Measurements from ENCODE around the gene MRPL21.

Gene MRPL21

DNA sequence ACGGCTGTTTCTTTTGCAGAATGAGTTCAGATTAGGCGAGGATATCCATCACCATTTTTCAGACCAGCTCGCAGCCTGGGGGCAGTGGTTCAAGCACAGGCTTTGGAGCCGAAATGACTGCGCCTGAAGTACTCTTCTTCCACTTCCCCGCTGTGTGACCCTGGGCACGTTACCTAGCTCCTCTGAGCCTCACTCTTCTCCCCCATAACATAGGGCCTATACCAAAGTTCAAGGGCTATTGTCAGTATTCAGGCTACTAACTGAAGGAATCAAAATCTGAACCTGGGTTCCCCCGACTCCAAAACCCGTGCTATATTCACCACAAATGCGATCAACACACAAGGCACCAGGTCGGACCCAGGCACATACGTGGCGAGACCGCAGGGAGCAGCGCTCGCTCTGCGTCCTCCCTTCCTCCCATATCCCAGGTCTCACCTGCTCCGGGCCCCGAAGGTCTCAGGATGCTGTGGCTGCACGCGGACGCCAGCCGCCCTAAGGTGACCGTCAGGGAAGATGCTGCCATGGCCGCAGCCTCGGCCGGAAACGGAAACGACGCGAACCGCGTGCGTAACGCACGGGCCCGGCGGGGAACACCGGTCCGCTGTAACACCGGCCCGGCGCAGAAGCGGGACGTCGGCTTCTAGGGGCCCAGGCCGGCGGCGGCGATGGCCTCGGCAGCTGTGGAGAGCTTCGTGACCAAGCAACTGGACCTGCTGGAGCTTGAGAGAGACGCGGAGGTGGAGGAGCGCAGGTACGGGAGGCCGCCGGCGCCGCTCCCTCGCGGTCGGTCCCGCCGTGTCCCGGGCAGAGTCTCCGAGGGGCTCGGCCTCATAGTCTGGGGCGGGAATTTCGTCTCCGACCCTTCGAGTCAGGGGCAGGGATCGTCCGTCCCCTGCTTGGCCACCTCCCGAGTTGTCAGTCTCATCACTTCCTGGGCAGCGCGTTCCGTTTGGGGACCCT lies at the start of gene MRPL21, which contains the start of gene IGHMBP2:
MRPL21 (minus strand) TSS at position 545 of the 960 bp plus-strand sequence; CDS start at position 523, 22 bp downstream.
IGHMBP2 (plus strand) TSS at position 604 of the 960 bp plus-strand sequence; CDS start at position 666, 62 bp downstream.
- in situ Hi-C loops (cut with HindIII; ENCODE audit: low sequenced_read_pairs) = loop anchor here (10.0 kb wide), 1 partner anchor 91 kb away; no protein-coding TSS in a partner anchor

GRCh38 chr11:68950762-68951161 lies 47.1 kb upstream of the MRPL21 start:
- in situ Hi-C loops (cut with HindIII; ENCODE audit: low sequenced_read_pairs) = no loop called here

GRCh38 chr11:68950270-68950669 lies 46.6 kb upstream of the MRPL21 start:
- in situ Hi-C loops (cut with HindIII; ENCODE audit: low sequenced_read_pairs) = no loop called here

DNA sequence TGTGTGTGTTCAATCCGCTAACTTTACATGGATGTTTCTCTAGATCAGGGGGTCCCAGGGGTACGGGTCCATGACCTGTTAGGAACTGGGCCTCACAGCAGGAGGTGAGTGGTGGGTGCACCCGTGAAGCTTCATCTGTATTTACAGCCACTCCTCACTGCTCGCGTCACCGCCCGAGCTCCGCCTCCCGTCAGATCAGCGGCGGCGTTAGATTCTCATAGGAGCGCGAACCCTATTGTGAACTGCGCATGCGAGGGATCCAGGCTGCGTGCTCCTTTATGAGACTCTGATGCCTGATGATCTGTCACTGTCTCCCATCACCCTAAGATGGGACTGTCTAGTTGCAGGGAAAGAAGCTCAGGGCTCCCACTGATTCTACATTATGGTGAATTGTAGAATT lies 45.3 kb upstream of the MRPL21 start:
- in situ Hi-C loops (cut with HindIII; ENCODE audit: low sequenced_read_pairs) = no loop called here

DNA sequence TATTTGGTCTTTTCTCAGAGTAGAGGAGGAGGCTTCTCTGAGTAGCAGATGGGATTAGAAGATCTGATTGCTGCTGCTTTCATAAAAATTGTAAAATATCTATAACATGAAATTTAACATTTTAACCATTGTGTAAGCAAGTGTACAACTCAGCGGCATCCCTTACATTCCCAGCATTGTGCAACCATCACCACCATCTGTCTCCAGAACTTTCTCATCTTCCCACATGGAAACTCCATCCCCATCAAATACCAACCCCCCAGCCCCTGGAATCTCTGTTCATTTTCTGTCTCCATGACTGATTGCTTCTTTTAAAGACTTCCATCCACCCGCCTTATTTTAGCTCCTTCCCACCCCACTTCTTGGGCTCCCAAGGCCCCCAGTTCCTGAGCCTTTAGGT lies 44.9 kb upstream of the MRPL21 start:
- in situ Hi-C loops (cut with HindIII; ENCODE audit: low sequenced_read_pairs) = no loop called here

- in situ Hi-C loops (cut with HindIII; ENCODE audit: low sequenced_read_pairs) = no loop called here
Measured at GRCh38 chr11:68947151-68947550, 43.5 kb upstream of the MRPL21 start.

- in situ Hi-C loops (cut with HindIII; ENCODE audit: low sequenced_read_pairs) = no loop called here
Measured at GRCh38 chr11:68946416-68947090, 42.9 kb upstream of the MRPL21 start.

GRCh38 chr11:68942751-68943271 lies 39.2 kb upstream of the MRPL21 start:
- in situ Hi-C loops (cut with HindIII; ENCODE audit: low sequenced_read_pairs) = no loop called here

DNA sequence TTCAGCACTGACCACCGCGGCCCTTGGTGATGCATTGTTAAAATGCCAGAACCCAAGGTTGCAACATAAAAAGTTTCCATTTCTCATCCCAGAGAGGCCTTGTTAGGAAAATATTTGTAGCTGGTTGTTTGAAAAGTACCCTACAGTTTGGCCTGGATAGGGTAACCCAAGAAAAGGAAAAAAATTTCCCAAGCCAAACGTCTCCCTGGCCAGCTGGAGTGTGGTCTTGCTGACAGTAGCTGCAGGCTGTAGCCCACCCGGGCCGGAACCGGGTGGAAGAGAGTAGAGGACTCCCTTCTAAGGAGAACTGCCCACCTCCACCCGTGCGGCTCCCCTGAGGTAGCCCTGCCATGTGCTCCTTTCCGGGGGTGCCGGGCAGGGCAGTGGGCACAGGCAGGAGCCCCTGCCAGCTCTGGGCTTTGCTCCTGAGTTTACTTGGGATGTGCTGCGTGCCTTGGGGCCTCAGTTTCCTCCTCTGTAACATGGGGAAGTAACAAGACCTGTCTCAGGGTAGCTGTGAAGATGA lies 38.5 kb upstream of the MRPL21 start:
- in situ Hi-C loops (cut with HindIII; ENCODE audit: low sequenced_read_pairs) = no loop called here

- in situ Hi-C loops (cut with HindIII; ENCODE audit: low sequenced_read_pairs) = no loop called here
Measured at GRCh38 chr11:68941324-68942094, 37.9 kb upstream of the MRPL21 start.

DNA sequence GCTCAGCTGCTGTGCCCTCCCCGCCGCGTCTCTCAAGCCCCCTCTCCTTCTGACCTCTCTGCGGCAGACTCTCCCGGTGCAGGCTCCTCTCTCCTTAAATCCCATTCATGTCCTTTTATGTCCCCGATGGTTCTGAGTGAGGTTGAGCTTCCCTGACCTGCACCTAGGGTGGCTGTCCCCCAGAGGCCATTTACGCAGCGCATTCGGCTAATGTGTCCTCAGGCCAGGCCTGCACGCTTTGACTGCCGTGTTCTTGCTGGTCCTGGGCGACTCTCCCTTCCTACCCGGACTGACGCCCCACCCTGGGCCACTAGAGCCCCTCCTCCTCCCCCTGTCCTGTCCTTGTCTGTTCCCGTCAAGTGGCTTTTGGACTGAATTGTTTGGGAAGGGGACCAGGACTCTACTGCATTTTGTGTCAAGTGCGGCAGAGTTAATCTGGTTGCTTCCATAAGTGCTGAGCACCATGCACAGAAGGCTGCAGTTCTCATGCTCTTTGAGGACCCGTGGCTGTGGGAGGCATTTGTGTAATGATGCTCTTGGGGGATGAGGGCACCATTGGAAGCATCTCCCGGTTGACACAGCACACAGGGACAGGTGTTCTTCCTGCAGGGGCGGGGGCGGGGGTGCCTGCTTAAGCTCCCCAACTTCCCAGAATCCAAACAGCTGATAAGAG lies 37.2 kb upstream of the MRPL21 start:
- in situ Hi-C loops (cut with HindIII; ENCODE audit: low sequenced_read_pairs) = no loop called here

- in situ Hi-C loops (cut with HindIII; ENCODE audit: low sequenced_read_pairs) = no loop called here
Measured at GRCh38 chr11:68939583-68940555, 36.2 kb upstream of the MRPL21 start.

DNA sequence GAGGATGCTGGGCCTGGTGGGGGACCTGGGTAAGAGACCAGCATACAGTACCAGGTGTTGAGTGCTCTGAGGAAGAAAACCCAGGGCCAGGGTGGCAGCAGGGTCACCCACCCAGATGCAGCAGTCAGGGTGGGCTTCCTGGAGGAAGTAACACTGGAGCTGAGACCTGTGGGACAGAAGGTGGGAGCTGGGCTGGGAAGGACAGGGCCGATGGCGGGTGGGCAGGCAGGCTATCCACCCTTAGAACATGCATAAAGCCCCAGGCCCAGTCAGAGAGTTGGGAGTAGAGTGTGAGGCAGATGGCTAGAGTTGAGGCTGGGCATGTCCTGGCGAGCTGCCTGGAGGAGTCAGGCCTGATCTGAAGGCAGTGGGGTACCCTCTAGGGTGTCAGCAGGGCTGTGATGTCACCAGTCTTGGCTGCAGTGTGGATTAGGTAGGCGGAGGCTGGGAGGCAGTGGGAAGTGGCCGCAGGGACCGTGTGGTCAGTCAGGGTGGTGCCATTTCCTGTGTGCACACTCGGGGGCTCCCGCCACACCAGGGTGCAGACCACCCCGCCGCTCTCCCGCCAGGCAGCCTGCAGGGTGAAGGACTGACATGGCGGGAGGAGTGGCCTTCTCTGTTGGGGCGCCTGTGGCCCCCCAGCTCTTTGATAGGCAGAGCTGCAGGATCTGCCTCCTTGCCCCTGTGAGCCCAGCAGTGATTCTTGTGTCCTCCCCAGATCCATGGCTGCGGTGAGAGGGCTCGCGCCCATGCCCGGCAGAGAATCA lies 35.4 kb upstream of the MRPL21 start:
- in situ Hi-C loops (cut with HindIII; ENCODE audit: low sequenced_read_pairs) = no loop called here

DNA sequence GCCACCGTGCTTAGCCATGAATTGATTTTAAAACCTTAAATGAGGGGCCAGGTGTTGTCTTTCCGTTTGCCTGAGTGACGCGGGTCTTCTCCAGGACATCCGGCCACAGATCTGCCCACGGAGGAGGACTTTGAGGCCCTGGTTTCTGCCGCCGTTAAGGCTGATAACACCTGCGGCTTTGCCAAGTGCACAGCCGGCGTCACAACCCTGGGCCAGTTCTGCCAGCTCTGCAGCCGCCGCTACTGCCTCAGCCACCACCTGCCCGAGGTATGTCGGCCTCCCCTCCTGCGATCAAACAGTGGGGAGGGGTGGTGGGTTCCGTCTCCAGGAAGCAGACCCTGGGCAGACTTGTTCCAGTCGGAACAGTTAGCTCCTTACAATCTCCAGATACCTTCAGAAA lies 34.5 kb upstream of the MRPL21 start:
- in situ Hi-C loops (cut with HindIII; ENCODE audit: low sequenced_read_pairs) = no loop called here

- in situ Hi-C loops (cut with HindIII; ENCODE audit: low sequenced_read_pairs) = no loop called here
Measured at GRCh38 chr11:68936676-68937620, 33.3 kb upstream of the MRPL21 start.

DNA sequence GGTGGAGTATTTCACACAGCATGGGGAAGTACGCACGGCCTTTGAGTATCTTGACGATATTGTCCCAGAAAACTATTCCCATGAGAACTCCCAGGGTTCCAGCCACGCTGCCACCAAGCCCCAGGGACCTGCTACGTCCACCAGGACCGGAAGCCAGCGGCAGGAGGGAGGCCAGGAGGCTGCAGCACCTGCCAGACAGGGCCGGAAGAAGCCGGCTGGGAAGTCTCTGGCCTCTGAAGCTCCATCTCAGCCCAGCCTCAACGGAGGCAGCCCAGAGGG lies 32.7 kb upstream of the MRPL21 start:
- in situ Hi-C loops (cut with HindIII; ENCODE audit: low sequenced_read_pairs) = no loop called here
